Inflammatory macrophage treated with lipopolysaccharide for 1 hour (primary cell): ENCODE results near the gene PLCL2.
"Not testable (repeated sequence)": the region's sequence is repeated elsewhere in the genome, so short reads cannot be mapped to it uniquely, and the experiment has no call there.

ENCODE experiments used
- DNase-seq, 2 donors: peaks; one replicate each; pipeline ENCODE4 v3.0.0-alpha.2; 2020 to 2022

PLCL2 gene

GRCh38 chr3:16978234-16978920 lies 93.6 kb downstream of the PLCL2 start:
- no peak for DNase-seq

DNA sequence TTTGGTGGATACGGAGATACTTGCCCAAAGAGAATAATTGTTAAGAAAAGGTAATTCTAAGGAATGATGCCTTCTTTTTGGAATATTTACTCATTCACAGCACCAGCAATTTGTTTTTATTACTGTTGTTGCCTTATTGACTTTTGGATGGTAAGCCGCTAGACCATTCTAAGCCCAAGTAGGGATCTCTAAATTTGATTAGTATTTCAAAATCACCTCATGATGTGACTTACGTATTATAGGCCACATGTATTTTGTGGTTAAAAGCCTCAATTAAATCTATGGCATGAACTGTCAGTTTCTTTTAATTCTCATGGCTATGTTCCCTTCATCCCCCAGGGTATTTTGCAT lies 94.1 kb downstream of the PLCL2 start:
- no peak for DNase-seq

DNA sequence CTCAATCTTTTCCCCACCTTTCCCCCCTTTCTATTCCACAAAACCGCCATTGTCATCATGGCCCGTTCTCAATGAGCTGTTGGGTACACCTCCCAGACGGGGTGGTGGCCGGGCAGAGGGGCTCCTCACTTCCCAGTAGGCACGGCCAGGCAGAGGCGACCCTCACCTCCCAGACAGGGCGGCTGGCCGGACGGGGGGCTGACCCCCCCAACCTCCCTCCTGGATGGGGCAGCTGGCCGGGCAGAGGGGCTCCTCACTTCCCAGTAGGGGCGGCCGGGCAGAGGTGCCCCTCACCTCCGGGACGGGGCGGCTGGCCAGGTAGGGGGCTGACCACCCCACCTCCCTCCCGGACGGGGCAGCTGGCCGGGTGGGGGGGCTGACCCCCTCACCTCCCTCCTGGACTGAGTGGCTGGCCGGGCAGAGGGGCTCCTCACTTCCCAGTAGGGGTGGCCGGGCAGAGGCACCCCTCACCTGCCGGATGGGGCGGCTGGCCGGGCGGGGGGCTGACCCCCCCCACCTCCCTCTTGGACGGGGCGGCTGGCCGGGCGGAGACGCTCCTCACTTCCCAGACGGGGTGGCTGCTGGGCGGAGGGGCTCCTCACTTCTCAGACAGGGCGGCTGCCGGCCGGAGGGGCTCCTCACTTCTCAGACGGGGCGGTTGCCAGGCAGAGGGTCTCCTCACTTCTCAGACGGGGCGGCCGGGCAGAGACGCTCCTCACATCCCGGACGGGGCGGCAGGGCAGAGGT lies 95.2 kb downstream of the PLCL2 start:
- not testable (repeated sequence) for DNase-seq

- DNase-seq, result not testable (repeated sequence)
Measured at GRCh38 chr3:16980526-16980925, 95.8 kb downstream of the PLCL2 start.

GRCh38 chr3:16982460-16982859 lies 97.7 kb downstream of the PLCL2 start:
- DNase-seq, result peak in 1 of 2 donors; percentile 26

- no peak for DNase-seq
Measured at GRCh38 chr3:16985608-16986007, 100.9 kb downstream of the PLCL2 start.

DNA sequence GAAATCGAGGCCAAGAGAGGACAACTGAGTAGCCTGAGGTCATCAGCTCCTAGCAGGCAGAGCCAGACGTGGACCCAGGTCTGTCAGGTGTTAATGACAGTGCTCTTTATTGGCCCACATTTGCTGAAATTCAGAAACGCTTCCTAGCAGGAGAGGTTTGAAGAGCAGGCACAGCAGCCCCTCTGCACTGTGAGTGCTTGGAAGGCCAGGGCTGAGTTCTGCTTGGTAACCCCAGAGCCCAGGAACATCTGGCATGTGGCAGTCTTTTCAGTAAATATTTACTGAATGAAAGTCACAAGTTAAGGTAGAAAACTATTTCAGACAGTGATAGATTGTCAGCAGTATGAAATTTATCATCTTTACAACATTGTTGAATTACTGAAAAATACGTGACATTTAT lies 102.4 kb downstream of the PLCL2 start:
- no peak for DNase-seq

DNA sequence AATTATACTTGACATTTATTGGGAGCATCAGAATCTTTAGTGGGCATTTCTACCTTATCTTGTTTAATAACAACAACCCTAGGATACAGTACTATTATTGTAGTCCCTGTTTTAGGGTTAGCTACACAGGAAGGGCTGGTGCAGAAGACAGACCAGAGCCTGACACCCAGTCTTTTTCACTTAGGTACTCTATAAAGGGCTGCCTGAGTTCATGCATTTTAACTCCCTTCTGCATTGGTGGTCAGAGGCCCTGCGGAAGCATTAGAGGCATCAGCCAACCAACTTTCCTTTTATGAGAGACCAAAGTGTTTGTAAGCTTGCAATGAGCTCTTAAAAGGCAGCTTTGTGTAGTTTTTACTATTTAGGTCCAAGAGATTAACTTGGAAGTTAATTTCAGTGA lies 105.4 kb downstream of the PLCL2 start:
- no peak for DNase-seq

DNA sequence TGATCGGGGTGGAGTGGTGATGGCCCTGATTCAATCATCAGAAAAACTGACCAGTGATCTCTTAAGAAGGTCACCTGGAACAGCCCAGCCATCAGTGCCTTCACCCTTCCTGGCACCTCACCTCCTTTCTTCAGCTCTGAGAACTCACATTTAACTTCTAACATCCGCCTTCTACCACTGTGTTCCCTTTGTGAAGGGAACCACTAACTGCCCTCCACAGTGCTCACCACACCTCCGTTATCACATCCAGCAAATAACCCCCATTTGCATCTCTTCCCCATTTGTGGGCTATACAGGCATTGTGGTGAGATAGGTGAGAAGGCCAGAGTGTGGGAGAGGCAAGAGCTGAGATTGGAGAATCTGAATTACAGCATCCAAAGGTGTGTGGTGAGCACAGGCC lies 107.4 kb downstream of the PLCL2 start:
- no peak for DNase-seq

DNA sequence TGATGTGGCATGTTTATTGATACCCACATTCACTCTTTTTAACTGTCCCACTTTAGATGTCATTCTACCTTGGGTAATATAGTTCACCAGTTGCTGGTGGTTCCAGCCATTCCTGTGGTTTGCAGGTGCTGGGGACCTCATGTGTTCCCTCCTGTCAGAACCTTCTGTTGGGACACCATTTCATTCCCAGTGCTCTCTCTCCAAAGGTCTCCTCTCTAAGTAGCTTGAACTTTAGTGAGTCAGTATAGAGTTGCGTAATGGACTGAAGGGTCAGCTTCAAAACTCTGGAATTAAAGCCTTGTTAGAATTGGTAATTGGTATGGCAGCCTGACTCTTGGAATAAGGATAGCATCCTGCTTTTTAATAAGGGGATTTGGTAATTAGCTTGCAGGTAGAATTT lies 108.5 kb downstream of the PLCL2 start:
- DNase-seq, result peak in 1 of 2 donors; percentile 24

DNA sequence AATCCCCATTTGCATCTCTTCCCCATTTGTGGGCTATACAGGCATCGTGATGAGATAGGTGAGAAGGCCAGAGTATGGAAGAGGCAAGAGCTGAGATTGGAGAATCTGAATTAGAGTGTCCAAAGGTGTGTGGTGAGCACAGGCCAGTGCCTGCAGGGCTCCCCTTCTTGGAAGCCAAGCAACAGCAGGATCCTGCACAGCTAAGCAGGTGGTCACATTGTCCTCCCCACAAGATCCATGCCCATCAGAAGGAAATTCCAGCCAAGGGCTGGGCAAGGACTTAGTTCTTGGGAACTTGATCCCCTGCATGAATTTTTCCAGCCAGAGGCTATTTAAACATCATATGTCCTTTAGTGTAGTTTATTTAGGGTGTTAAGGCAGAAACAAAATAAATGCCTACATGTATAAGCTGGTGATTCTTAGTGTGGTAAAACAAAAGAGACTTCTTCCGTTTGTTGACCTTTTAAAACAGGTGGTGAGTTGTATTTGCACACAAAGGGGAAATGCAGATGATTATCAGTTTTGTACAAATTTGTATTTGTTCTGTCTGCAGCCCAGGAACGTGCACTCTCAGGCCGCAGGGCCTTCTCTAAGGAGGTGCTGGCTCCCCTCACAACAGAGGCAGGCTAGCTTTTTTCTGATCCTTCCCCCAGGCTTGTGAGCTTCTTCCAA lies 110.2 kb downstream of the PLCL2 start:
- no peak for DNase-seq

DNA sequence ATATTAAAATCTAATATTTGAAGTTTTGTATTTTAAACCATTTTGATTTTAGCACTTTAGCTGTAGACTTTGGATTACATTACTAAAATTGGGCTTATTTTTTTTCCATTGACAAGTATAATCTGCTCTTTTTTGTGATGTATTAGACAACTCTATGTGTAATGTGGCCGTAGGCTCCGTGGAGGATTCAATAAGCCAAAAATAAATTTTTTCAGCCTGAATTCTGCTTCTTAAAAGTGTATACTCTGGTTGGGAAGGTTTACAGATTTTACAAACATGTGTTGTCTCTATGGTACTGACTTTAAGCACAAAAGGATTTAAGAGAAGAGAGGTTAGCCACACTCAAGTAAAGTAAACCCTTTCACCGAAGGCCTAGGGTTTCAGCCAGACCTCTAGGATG lies 110.8 kb downstream of the PLCL2 start:
- no peak for DNase-seq

- DNase-seq, result no peak
Measured at GRCh38 chr3:16998236-16998923, 113.6 kb downstream of the PLCL2 start.

DNA sequence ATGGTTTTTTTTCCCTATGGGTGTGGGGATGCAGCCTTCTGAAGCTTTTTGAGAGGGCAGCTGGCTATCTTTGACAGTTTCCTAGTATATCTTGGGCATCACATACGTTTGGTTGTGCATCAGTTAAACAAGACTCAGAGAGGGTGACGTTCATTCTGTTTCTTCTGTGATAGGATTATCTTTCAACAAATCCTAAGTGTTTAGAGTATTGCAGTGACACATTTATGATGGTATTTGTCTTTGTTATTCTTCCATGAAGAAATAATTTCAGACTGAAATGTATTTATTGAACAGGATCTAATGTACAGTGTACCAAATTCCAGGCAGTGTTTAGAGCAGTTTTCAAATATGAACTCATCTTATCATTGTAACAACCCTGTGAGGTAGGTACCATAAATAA lies 114.4 kb downstream of the PLCL2 start:
- DNase-seq, result no peak

DNA sequence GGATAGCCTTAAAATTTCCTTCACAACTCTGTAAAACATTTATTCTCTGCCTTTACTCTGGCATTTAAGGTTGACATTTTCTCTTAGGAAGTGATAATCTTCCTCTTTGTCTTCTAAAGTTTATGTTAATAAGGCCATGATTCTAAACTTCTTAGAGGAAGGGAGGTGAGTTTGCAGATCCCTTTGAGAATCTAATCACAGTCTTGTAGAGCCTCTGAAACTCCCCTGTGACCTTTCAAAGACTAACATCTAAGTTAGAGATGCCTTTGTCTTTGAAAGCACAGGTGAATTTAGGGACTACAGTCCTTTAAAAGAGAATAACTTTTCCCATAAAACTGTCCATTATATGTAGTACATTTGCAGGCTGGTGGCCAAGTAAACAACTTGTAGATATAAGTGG lies 115.1 kb downstream of the PLCL2 start:
- DNase-seq, result no peak

GRCh38 chr3:17003457-17003856 lies 118.7 kb downstream of the PLCL2 start:
- DNase-seq, result no peak

DNA sequence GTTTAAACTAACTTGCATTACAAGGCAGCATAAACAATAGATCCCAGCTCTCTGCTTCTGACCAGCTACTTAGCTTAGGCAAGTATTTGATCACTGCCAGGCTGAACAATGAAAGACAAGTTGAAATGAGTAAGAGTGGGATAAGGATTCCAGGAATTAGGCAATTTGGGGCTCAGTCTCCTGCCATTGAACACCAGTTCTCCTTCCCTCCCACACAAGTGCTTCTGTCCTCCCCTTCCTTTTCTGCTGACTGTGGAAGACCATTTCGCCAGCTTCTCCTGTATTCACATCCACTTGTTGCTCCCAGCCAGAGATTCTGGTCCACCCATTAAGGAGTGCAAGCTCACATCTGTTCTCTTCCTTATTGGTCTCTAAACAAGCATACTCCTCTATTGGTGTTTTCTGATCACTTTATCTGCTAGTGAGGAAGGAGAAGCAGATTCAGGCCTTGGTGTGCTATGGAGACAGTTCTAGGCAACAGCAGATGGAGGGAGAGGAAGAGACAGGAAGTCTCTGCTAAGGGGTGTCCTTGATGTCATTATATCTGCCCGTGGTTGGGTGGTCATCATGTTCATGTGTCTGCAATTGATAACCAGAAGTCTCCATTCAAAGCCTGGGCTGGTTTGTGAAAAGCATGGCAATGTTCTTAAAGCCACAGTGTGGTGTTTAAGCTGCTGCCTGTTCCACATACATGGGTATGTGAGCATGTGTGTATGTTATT lies 121.5 kb downstream of the PLCL2 start:
- peak; percentile 46 to 74 for DNase-seq

- DNase-seq, result no peak
Measured at GRCh38 chr3:17007284-17007683, 122.5 kb downstream of the PLCL2 start.

DNA sequence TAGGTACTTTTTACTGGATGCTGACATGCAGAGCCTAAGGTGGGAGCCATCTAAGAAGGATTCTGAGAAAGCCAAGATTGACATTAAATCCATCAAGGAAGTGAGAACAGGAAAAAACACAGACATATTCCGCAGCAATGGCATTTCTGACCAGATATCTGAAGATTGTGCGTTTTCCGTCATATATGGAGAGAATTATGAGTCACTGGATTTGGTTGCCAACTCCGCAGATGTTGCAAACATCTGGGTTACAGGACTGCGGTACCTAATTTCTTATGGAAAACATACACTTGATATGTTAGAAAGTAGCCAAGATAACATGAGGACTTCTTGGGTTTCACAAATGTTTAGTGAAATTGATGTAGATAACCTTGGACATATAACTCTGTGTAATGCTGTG lies 125.1 kb downstream of the PLCL2 start:
- no peak for DNase-seq

DNA sequence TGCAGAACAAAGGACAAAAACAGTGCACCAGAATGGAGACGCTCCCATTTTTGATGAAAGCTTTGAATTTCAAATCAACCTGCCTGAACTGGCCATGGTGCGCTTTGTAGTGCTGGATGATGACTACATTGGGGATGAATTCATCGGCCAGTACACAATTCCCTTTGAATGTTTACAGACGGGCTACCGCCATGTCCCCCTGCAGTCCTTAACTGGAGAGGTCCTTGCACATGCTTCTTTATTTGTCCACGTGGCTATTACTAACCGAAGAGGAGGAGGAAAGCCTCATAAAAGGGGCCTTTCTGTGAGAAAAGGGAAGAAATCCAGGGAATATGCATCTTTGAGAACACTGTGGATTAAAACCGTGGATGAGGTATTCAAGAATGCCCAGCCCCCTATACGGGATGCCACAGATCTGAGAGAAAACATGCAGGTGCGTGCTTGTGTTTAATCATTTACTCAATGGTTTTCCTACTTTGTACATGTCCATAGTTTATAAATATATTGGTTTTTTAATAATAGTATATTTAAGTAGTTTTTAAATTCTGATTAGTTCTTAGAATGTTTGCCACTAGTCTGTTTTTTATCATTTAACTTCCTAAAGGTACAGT lies 127.1 kb downstream of the PLCL2 start:
- no peak for DNase-seq

DNA sequence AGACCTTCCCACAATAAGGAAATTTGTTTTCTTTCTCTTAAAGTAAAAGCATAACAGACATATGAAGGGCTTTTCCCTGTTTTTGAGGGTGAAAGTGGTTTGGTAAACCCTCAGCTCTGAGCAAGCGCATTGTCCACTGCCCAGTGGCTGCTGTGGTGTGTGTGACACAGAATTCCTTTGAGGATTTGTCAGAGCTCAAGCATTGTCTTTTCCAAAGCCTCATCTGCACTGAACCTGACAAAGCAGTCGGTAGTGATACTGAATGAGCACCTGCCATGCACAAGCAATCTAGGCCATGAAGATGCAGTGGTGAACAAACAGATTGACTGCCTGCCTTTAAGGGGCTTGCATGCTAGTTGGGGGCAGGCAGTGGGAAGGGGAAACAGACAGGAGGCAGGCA lies 128.3 kb downstream of the PLCL2 start:
- no peak for DNase-seq

DNA sequence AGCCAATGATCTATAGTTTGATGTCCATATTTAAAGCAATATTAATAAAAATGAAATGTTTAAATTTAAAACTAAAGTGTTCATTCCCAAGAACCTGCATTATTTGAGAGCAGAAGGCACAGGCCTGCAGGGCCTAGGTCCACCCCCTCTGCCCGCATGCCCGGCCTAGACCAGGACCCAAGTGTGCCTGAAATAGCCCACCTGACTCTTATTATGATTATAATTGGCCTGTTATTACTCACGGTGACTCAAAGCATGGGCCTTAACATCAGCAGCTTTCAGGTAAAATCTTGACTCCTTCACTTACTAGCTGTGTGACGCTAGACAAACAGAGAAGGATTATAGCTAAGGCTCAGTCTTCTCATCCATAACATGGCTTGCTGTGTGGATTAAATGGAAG lies 128.8 kb downstream of the PLCL2 start:
- no peak for DNase-seq
